NCI-H446 treated with DMSO at 0.1 percent for 48 hours (cell line): ENCODE results near the gene KRTAP10-6.
"Not testable (repeated sequence)": the region's sequence is repeated elsewhere in the genome, so short reads cannot be mapped to it uniquely, and the experiment has no call there.

Experiments used
- DNase-seq: peaks from one replicate; lab custom pipeline; 2025; lab: John Stamatoyannopoulos, UW

Gene KRTAP10-6

GRCh38 chr21:44557491-44558328 lies 34.6 kb downstream of the KRTAP10-6 start:
- no peak for DNase-seq

- DNase-seq = no peak
Measured at GRCh38 chr21:44556879-44557278, 35.4 kb downstream of the KRTAP10-6 start.

GRCh38 chr21:44555200-44555875 lies 37.0 kb downstream of the KRTAP10-6 start:
- DNase-seq = no peak

- DNase-seq = no peak
Measured at GRCh38 chr21:44552681-44553080, 39.6 kb downstream of the KRTAP10-6 start.

GRCh38 chr21:44552136-44552535 lies 40.2 kb downstream of the KRTAP10-6 start:
- DNase-seq = no peak

GRCh38 chr21:44551340-44551961 lies 40.9 kb downstream of the KRTAP10-6 start, which contains the start of gene KRTAP10-2:
KRTAP10-2 (minus strand) TSS chr21:44551505; CDS start chr21:44551458, 47 bp downstream.
- no peak for DNase-seq

- DNase-seq = no peak
Measured at GRCh38 chr21:44550807-44551206, 41.5 kb downstream of the KRTAP10-6 start.

- not testable (repeated sequence) for DNase-seq
Measured at GRCh38 chr21:44550285-44550684, 42.0 kb downstream of the KRTAP10-6 start.

- DNase-seq = no peak
Measured at GRCh38 chr21:44549525-44550211, 42.6 kb downstream of the KRTAP10-6 start.

- no peak for DNase-seq
Measured at GRCh38 chr21:44548922-44549321, 43.4 kb downstream of the KRTAP10-6 start.

- no peak for DNase-seq
Measured at GRCh38 chr21:44548381-44548780, 43.9 kb downstream of the KRTAP10-6 start.

- no peak for DNase-seq
Measured at GRCh38 chr21:44547656-44548331, 44.5 kb downstream of the KRTAP10-6 start.

GRCh38 chr21:44544566-44544965 lies 47.7 kb downstream of the KRTAP10-6 start:
- no peak for DNase-seq

- DNase-seq = no peak
Measured at GRCh38 chr21:44542716-44543115, 49.6 kb downstream of the KRTAP10-6 start.
